C1 segment of cervical spinal cord (tissue), 14 donors: ENCODE data around the gene CELF4.
"Not testable (repeated sequence)": the region's sequence is repeated elsewhere in the genome, so short reads cannot be mapped to it uniquely, and the experiment has no call there.

Source experiments
- DNase-seq, 14 donors: peaks; one replicate each; lab custom pipeline; 2025; lab: John Stamatoyannopoulos, UW

Gene CELF4

DNA sequence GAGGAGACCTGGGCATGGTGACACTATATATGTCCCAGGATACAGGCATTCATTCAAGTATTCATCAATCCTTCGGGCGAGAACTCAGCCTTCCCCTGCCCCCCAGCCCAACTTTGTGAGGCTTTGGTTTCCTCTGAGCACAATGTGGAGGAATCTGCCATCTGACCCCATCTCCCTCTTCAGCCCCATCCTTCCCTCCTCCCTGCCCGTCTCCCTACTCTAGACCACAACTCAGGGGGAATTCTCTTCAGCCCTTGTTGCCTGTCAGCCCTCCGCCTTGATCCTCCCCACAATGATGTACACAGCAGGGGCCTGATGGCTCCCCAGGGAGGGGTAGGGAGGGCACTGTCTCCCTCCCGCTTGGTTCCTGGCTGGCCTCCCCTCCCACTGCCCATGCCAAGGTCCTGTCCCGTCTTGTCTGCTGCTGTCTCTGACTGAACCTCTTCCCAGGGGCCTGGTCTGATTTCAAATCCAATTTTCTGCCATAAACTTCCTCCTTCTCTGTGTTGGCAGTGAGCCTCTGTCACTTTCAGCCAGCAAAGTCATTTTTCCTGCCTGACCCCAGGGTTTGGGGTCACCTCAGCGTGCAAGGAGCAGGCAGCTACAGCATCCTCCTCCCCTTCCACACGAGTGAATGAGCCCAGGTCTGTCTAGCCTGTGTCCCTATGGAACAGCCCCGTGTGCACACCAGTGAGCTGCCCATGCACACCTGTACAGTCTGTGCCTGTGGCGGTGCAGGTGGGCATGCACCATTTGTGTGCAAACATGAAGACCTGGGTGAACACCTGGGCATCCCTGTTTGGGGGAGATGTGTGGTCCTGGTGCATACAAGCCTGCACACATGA is 197.3 kb downstream of the CELF4 start:
- DNase-seq, result no peak

DNA sequence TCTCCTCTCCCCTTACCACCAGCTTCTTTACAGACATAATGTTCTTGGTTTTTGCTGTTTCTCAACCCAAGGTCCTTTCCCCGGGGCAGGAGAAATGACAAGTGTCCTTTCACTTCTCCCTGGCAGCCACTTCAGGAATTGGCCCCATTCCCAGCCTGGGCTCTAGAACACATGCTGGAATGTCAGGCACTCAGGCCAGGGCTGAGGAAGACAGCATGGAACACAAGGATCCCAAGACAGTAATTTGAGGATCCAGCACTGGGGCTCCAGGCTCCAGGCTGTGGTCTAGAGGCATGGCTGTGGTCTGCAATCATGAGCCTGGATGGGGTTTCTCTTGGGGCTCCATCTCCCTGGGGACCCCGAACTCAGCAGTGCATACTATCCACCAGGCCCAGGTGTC is 201.4 kb downstream of the CELF4 start:
- DNase-seq, result peak in 6 of 14 donors; percentile 3 to 74 (median 23)

DNA sequence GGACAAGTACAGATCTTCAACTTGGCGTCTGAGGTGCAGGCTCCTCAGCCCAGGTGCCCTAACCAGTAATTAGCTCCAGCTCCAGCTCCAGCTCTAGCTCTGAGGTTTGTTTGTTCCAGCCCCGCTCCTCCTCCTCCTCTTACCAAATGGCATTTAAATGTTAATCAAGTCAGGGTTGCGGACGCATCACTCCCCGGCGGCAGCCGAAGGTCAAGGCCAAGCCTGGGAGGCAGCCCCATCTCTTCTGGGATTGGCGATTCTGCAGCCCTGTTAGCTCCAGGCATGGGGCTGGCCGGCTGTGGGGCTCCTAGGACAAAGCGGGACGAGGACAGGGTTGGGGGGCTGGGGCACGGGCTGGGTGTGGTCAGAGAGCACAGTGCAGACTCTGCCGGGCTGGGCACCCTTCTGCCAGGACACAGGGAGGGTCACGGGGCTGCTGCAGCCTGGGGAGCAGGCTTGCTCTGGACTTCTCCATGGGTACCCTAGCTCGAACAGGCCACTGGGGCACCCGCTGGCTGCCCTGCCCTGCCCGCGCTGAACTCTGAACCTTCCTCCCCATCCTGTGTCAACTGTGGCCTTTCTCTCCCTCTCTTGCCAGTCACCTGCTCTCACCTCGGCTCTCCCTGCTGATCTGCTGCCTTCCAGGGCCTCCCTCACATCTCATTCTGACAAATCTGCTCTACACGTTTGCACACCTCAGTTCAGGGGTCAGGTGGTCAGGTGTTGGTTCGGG is 203.3 kb downstream of the CELF4 start:
- no peak for DNase-seq

DNA sequence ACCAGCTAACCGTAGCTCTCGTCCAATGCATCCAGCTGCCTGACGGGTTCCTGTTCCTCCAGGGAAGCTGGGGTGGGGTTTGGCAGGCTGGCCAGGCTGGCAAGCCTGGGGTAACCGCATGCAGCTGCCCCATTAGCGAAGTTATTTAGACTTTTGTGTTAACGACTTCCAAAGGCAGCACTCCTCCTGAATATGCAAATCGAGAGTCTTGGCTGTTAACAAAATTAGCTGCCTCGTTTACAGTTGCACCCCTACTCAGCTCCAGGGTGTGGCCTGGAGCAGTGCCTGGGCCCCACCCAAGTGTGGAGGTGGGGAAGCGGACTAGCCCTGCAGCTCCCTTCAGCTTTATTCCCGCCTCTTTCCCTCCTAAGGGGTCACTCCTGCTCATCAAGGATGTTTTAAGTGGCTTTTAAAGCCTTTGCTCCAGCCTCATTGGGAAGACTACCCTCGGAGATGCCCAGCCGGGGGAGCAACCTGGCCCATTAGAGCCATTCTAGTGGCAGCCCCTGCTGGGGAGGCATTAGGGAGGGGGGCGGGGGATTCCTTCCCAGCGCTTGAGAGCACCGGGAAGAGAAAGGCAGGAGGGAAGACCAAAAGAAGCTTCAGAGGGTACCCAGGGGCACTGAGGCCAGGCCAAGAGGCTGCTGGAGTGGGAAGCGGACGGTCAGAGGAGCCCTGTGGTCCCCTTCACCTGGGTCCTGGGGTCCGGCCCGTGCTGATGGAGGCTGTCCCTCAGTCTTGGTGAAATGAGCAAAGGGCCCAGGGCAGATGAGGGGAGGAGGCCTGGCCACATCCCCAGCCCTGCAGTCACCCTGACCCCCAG is 204.1 kb downstream of the CELF4 start:
- DNase-seq, result no peak

DNA sequence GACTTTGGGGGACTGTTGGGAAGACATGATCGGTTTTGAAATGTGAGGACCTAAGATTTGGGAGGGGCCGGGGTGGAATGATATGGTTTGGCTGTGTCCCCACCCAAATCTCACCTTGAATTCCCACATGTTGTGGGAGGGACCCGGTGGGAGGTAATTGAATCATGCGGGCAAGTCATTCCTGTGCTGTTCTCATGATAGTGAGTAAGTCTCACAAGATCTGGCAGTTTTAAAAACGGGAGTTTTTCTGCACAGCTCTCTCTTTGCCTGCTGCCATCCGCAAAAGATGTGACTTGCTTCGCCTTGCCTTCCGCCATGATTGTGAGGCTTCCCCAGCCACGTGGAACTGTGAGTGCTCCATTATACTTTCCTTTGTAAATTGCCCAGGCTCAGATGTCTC is 207.5 kb downstream of the CELF4 start:
- not testable (repeated sequence) for DNase-seq

DNA sequence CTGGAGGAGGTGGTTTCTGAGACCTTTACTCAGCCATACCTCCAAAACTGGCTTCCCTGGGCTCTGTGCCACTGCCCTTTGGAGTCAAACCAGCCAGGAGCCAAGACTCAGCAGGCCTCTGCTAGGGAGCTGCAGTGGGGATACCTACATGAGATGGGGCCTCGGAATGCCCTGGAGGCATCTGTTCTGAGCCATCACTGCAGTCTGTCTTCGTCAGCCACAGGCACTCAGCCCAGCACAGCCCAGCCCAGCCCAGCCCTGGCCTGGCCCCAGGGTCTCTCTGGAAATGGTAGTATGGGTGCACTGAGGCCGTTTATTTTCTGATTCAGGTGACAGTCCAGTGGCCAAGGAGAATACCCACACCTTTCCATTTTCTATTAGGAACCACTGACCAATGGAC is 209.8 kb downstream of the CELF4 start:
- no peak for DNase-seq

DNA sequence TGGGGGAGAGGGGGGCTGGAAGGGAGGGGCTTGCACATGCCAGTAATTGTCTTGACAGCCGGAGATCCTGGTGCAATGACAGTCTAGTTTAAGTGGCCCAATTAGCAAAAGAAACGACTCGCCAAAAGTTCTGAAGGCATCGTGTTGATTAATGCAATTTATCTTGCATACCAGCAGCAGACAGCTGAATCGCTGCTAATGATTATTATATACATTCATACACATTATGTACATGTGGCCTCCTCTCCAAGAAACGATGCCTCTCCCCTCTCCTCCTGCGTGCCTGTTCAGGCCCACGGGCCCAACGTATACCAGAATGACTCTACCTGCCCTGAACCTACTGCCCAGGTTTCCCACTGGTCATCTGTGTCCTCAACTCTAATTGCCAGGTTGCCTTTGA is 214.5 kb downstream of the CELF4 start:
- DNase-seq, result no peak

DNA sequence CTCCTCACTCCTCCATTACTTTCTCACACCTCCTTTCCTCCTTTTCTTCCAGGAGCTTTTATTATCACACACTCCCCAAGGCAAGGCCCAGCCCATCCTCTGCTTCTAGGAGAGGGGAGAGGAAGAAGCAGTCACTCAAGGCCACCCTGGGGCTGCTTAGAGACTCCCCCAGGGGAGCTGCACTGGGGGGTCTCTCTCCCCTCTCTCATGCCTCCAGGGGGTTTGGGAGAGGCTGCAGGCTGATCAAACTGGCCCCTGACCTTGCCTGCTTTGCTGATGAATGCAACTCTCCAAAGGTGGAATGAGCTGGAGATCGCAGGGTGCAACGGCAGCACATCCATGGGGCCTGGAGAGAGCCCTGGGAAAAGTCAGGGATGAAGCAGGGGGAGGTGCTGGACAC is 216.9 kb downstream of the CELF4 start:
- no peak for DNase-seq

DNA sequence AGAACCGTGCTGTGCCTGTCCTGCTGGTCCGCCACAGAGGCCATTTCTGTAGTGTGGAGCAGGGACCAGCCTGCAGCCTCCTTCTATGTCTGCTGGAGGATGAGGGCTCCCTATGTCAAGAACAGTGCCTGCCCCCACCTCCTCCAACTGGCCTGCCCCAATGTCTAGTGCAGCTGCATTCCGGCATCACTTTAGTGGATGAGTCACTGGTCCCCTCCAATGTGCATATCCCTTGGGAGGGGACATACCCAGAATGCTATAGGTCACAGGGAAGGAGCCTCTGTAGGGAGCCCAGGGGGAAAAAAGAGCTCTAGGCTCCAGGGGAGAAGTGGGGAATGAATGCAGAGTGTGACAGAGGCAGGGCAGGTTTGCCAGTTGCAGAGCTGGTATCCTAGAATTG is 219.6 kb downstream of the CELF4 start:
- DNase-seq, result no peak

DNA sequence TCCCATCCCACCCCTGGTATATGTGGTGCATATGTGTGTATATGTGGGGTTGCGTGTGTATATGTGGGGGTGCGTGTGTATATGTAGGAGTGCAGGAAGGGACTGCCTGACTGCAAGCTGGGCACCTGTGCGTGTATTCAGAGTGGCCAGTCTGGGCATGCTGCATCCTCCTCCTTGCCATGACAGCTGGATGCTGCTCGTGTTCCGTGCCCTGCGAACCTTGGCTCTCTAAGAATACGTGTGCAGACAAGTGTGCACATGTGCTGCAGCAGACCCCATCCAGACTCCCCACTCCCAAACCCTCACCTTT is 222.1 kb downstream of the CELF4 start:
- DNase-seq, result peak in 2 of 14 donors; percentile 4 to 65

DNA sequence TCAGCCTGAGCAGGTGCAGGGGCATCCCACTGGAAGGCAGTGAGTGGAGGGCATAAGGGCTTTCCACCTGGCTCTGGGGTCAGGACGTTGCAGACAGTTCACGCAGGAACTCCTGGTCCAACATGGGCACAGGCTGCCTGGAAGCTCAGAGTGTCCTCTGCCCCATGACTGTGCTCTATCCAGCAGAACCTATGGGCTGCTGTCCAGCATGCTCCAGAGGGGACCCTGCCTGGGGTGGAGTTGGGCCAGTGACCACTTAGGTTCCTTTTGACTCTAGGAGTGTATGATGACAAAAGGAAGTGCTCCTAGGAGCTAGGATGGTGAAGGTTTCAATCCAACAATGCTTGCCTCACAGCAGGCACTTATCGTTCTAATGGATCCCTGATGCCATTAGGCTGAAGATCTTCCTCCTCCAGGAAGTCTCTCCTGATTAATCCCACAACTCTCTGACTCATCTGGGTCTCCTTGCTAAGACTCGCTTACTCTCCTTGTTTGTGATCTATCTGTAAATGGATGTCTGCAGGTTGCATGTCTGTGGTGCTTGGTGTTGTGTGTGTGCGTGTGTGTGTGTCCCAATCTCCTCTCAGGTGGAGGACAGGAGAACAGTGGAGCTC is 224.0 kb downstream of the CELF4 start:
- no peak for DNase-seq

DNA sequence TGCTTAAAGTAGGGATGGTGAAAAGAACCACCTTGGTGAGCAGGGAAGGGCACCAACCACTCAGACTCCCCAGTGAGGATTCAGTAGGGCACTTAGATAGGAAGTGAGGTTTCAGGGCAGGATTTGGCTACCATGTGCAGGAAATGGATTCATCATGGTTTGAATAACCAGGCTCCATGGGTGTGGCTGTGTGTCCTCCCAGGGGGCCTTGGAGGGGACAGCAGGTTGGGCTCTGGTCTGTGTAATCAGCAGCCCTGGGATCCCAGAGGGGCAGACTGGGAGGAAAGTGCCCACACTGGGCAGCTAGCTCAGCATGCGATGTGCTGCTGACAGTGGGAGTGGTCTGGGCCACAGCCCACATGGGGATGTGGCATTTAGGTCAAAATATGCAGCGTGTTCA is 224.6 kb downstream of the CELF4 start:
- DNase-seq, result no peak

DNA sequence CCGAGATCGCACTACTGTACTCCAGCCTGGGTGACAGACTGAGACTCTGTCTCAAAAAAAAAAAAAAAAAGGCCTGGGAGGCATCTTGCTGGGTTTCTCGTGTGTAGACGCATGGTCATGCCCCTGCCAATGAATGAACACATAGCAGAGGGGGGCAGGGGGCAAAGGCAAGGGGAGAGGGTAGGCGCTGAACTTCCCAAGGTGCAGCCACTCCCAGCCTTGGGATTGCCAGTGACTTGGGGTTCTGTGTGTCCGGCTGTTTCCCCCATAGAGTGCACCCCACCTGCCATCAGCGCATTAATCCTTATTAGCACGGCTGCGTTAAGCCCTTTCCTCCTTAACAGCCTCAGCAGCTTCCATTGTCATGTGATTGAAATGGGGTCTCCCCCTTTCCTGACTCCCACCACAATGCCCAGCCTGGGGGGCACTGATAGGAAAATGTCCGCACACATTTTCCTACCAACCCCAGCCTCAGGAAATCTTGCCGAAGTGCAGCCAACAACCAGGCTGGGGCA is 225.8 kb downstream of the CELF4 start:
- DNase-seq, result no peak

DNA sequence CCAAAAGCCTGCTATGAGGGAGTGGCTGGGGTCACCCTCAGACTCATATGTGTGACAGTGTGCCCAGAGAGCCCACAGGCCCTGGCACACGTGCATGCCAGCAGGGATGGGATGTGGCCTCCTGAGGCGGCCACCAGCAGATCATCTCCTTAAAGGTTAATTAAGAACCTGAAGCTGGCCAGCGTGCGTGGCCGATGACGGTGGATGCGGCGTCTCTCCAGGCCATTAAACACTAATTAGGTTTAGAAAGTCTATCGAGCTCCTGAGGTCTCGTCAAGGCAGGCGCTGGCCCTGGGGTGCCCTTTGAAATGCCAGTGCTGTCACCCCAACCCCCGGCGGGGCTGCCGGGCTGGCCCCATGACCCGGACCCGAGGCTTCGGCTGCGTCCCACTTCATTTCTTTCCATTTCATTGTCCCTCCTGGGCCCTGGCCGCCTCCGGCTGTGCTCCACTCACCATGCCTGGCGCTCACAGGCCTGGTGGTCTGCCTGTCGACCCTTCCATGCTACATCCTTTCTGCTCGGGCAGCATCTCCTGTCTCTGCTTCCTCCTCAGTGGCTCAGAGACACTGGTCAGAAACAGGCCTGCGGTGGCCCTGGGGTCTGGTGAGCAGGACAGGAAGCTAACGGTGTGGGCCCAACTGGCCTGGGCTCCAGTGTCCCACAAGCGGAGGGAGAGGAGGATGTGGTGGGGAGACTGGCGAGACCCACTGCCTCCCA is 228.9 kb downstream of the CELF4 start:
- no peak for DNase-seq

DNA sequence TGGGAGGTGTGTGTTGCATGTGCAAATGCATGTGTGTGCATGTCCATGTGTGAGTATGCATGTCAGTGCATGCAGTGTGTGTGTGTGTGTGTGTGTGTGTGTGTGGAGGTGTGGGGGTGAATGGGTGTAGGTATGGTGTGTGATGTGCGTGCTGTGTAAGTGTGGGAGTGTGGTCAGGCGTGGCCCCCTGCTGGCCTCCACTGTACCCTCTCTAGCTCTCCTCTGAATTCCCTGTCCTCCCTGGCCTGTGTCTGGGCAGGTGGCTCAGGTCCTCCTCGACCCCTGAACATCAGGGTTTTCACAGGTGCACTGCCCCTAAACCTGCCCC is 230.2 kb downstream of the CELF4 start:
- no peak for DNase-seq

DNA sequence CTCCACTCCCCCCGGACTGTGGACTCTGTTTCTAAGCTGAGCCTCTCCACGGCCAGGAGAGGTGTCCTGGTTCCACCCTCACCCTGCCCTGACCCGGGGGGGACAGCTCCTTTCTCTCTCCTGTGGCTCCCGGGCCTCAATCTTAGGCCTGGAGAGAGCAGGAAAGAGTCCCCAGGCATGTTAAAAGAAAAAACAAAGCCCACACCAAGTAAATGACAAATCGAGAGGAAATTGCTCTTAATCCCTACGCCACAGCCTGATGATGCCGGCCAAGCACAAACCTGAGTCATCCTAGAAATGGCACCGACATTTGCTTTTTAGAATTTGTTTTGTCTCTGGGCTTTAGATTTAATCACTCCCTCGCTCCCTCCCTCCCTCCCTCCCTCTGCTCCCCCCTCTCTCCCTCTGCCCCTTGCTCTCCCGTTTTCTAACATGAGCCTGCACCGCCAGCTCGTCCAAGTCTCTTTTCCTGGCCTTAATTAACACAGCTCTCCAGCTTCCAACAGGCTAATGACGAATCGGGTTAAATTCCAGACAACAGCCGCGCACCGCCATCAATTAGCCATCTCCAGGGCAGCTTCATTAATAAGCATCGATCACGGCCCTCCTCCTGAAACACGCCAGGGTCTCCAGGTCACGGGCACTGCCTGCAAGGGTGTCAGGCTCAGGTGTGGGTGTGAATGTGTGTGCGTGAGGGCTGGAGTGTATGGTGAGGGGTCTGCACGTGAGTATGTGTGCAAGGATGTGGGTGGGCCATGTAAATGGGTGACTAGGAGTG is 230.8 kb downstream of the CELF4 start:
- peak in 1 of 14 donors; percentile 13 for DNase-seq

DNA sequence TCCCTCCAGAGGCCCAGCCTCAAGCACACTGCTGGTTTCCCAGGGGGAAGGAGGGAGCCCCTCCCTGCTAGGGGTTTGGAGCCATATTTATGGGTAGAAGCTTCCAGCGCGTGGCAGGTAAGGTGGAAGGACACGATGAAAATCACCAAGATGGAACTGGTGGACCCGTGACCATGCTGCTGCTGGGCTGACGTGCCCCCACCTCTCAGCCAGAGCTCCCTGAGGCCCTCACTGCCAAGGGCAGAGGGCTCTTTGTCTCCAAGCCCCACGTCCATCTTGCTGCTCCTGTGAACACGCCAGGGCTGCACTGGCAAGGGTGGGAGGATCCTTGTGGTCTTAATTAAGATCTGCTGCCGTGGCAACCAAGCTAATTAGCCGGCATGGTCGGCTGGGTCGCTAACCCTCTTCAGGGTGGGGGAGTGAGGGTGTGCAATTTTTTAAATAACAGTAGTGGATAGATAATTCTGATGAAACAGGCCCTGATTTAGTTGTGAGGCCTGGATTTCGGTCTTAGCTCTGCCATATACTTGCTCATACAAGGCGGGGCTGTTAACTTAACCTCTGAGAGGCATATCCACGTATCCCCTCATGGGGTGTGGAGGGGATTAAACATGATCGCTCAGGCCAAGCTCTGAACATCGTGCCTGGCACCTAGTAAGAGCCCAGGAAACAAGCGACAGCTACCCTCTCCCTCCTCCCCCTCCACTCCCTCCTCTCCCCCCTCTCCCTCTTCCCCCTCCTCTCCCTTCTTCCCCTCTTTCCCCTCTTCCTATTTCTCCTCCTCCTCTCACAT is 232.8 kb downstream of the CELF4 start:
- DNase-seq, result no peak

DNA sequence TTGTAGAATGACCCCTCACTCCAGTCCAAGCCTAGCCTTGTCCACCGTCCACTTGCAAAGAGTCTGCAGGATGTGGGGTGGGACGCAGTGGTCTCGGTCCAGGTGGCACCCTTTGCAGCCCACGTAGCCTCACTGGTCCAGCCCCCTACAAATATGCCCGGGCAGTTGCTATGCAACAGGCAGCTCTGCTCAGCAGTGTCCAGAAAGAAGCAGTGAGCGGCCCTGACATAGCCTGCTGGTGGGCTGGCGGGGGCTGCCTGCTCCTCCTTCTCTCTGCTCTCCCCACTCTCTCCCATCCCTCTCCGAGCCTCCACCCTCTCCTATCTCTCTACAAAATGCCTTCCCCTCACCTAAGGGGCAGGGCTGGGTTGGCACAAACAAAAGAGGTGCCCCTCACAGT is 233.4 kb downstream of the CELF4 start:
- DNase-seq, result no peak

DNA sequence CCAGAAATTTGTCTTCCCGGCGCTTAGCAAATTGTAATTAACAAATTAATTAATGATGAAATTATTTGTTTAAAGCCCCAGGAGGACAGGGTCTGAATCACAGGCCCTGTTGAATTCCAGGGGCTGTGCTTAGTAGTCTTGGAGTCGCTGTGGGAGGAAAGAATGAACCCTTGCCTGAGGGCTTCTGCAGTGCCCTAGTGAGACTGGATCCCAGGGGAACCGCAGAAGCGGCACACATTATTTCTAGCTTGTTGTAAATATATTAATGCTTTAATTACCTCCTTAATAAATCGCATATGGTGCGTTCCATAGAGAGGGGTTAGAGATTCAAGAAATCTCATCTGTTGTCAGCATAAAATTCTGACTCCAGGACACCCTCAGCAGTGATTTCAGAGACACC is 235.4 kb downstream of the CELF4 start:
- DNase-seq, result no peak
